Upper lobe of left lung (tissue), 6 donors: ENCODE data around the gene PRR30. TPM values are rescaled to one million over a fixed set of nuclear protein-coding genes. Genes with fewer than 3 reads are reported as not detected.
A peak's percentile ranks its signal among the peaks of the same experiment; 100 is the strongest.
"Not testable (repeated sequence)": the region's sequence is repeated elsewhere in the genome, so short reads cannot be mapped to it uniquely, and the experiment has no call there.

Source experiments
- ATAC-seq, 2 donors: fragments of 200-7000 bp; cut with Tn5 transposase; one replicate each; pipeline ENCODE4 v1.9.1; 2022; ENCODE audit warnings: mild to moderate bottlenecking in 2 of 2, moderate library complexity in 2 of 2; ENCODE audit not compliant: low FRiP score in 2 of 2
- DNase-seq, 2 donors: peaks; one replicate each; pipeline ENCODE4 v3.0.0-alpha.2; 2019 to 2020
- H3K27ac ChIP-seq, 4 donors: fragments of 200-600 bp; sonication (generic); one replicate each; pipeline ENCODE4 v1.5.1; 2016 to 2019
- H3K27me3 ChIP-seq, 4 donors: fragments of 200-600 bp; sonication (generic); one replicate each; pipeline ENCODE4 v1.5.1; 2017 to 2019
- H3K36me3 ChIP-seq, 4 donors: fragments of 200-600 bp; sonication (generic); one replicate each; pipeline ENCODE4 v1.5.1; 2016 to 2019
- H3K4me1 ChIP-seq, 4 donors: fragments of 200-600 bp; sonication (generic); one replicate each; pipeline ENCODE4 v1.5.1; 2018 to 2019
- H3K4me3 ChIP-seq, 4 donors: fragments of 200-600 bp; sonication (generic); one replicate each; pipeline ENCODE4 v1.5.1; 2017 to 2019; ENCODE audit warnings: mild to moderate bottlenecking in 2 of 4, moderate library complexity in 1 of 4
- H3K9me3 ChIP-seq, 4 donors: fragments of 200-600 bp; sonication (generic); one replicate each; pipeline ENCODE4 v1.5.1; 2018 to 2019
- EP300 ChIP-seq, 4 donors: sonication (generic); formaldehyde crosslinking; IDR thresholded peaks; one replicate each; pipeline ENCODE4 v1.5.1; 2017; ENCODE audit warnings: antibody characterized with exemption in 4 of 4, control low read depth in 2 of 4
- POLR2A ChIP-seq, 4 donors: fragments of 450-650 bp; IDR thresholded peaks; one replicate each; pipeline ENCODE4 v1.5.1; 2016 to 2017; ENCODE audit warnings: antibody characterized with exemption in 4 of 4, mild to moderate bottlenecking in 2 of 4
- POLR2AphosphoS5 ChIP-seq, 2 donors: sonication (generic); formaldehyde crosslinking; IDR thresholded peaks; one replicate each; pipeline ENCODE4 v1.5.1; 2017; ENCODE audit warnings: antibody characterized with exemption in 2 of 2
- WGBS, 2 donors: methylation state at CpG; one replicate each; pipeline ENCODE4 v1.1.5; 2017 to 2018; 5-methylcytosine and 5-hydroxymethylcytosine counted together
- total RNA-seq, 6 donors: library from RNA; depleted of rRNA in 4 of 6; stranded (reverse); fragments of >200 nt in 4 of 6; gene quantifications; one replicate each; pipeline versions ENCODE4 v1.1.0 to v1.2.1, GENCODE V29; 2016 to 2021
- TF ChIP-seq, protein P1 (sequence below), 6 experiments: fragments of 450-650 bp in 4 of 6; fragments of 200-600 bp in 2 of 6; sonication (generic) in 2 of 6; IDR thresholded peaks; one replicate each; pipeline ENCODE4 v1.5.1; 2016 to 2019; ENCODE audit warnings: antibody characterized with exemption in 6 of 6
- donor health status: DM: no; HTN: no; CAD: no; lungs with moderate emphysema.
- donor health status: DM: no; HTN: yes; CAD: no; lungs with severe emphysema.

PRR30 gene
- total RNA-seq, 6 donors from 2014 or later = not detected

DNA sequence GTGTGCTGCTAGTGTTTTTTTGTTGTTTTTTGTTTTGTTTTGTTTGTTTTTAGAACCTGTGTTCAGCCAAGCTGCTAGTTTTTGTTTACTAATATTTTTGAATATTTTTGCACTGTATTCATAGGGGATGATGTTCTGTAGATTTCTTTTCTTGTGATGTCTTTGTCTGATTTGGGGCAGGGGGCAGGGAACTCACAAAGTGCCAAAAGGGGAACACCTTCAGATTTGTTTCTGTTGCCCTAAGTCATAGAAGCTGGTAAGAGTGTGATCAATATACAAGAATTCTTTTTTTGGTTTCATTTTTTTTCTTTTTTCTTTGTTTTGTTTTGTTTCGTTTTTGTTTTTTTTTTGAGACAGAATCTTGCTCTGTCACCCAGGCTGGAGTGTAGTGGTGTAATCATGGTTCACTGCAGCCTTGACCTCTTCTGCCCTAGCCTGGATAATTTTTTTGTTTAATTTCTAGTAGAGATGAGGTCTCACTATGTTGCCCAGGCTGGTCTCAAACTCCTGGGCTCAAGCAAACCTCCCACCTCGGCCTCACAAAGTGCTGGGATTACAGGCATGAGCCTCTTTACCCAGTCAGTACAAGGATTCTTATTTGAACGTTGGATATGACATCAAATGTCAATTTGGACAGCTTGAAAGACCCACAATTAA lies 40.3 kb upstream of the PRR30 start:
- no peaks in the 10 kb centered on the region for H3K36me3 ChIP-seq
- TF ChIP-seq POLR2AphosphoS5 (IDR thresholded peaks at IDR 0.05) = no peak
- TF ChIP-seq, protein P1, sequence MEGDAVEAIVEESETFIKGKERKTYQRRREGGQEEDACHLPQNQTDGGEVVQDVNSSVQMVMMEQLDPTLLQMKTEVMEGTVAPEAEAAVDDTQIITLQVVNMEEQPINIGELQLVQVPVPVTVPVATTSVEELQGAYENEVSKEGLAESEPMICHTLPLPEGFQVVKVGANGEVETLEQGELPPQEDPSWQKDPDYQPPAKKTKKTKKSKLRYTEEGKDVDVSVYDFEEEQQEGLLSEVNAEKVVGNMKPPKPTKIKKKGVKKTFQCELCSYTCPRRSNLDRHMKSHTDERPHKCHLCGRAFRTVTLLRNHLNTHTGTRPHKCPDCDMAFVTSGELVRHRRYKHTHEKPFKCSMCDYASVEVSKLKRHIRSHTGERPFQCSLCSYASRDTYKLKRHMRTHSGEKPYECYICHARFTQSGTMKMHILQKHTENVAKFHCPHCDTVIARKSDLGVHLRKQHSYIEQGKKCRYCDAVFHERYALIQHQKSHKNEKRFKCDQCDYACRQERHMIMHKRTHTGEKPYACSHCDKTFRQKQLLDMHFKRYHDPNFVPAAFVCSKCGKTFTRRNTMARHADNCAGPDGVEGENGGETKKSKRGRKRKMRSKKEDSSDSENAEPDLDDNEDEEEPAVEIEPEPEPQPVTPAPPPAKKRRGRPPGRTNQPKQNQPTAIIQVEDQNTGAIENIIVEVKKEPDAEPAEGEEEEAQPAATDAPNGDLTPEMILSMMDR (IDR thresholded peaks at IDR 0.05) = no peak
- no peak for TF ChIP-seq POLR2A (IDR thresholded peaks at IDR 0.05)
- no peak for TF ChIP-seq EP300 (IDR thresholded peaks at IDR 0.05)
- no peak overlapping the region for H3K4me3 ChIP-seq
- WGBS, 2 donors = 57 to 68% methylated on average over 3 of the region's 3 CpGs
- DNase-seq (no peak), ATAC-seq (no peak)
- H3K27me3 ChIP-seq = no peaks in the 10 kb centered on the region
- H3K4me1 ChIP-seq = peaks cover 0 to 10% (median 0%) of the 10 kb centered on the region in 4 donors
- no peak overlapping the region for H3K27ac ChIP-seq
- H3K9me3 ChIP-seq = no peaks in the 10 kb centered on the region

DNA sequence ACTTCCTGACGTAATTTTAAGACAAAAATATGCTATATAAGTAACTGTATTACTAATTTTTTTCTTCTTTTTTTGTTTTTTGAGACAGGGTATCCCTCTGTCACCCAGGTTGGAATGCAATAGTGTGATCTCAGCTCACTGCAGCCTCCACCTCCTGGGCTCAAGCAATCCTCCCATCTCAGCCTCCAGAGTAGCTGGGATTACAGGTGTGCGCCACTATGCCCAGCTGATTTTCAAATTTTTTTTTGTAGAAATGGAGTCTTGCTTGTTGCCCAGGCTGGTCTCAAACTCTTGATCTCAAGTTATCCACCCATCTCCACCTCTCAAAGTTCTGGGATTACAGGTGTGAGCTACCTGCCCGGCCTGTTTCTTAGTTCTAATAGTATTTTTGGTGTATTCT lies 39.3 kb upstream of the PRR30 start:
- DNase-seq = no peak
- WGBS, 2 donors = 83 to 89% methylated on average over 3 of the region's 3 CpGs
- no peaks in the 10 kb centered on the region for H3K27me3 ChIP-seq
- TF ChIP-seq POLR2A (IDR thresholded peaks at IDR 0.05) = no peak
- no peak for TF ChIP-seq EP300 (IDR thresholded peaks at IDR 0.05)
- TF ChIP-seq, protein P1 (IDR thresholded peaks at IDR 0.05) = no peak
- TF ChIP-seq POLR2AphosphoS5 (IDR thresholded peaks at IDR 0.05) = no peak
- H3K9me3 ChIP-seq = no peaks in the 10 kb centered on the region
- peaks cover 0 to 8% (median 0%) of the 10 kb centered on the region in 4 donors for H3K4me1 ChIP-seq
- ATAC-seq = no peak
- no peak overlapping the region for H3K4me3 ChIP-seq
- no peaks in the 10 kb centered on the region for H3K36me3 ChIP-seq
- H3K27ac ChIP-seq = no peak overlapping the region

DNA sequence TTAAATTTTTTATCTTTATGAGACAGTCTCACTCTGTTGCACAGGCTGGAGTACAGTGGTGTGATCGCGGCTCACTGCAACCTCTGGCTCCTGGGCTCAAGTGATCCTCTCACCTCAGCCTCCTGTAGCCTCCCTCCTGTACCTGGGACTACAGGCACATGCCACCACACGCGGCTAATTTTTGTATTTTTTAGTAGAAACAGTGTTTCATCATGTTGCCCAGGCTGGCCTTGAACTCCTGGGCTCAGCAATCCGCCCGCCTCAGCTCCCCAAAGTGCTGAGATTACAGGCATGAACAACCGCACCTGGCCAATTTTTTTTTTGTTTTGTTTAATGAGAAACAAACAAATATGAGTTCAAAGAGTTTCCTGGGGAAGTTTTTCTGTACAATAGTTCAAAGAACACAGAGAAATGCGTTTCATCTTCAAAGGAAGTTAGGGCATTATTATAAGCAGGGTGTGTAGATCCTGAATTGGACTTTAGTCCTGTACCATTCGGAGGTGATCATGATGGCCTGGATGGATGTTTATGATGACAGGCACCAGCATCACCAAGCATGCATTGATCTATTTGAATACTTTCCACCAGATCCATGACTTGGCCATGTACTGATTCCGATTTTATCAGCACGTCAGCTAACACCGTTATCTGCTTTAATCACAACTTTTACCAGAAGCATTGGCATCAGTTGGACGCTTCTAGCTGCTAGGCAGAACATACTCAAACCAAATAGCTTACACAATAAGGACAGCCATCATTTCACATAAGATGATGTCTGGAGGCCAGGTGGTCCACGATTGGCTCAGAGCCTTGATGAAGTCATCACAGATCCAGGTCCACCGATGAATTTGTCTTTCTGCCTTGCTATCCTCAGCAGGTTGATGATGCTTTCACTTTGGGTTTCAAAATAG lies 38.5 kb upstream of the PRR30 start:
- TF ChIP-seq POLR2A (IDR thresholded peaks at IDR 0.05) = no peak
- no peak for ATAC-seq
- Histone ChIP-seq H3K27me3 (no peaks in the 10 kb centered on the region), H3K9me3 (no peaks in the 10 kb centered on the region), H3K4me3 (no peak overlapping the region), H3K36me3 (no peaks in the 10 kb centered on the region), H3K4me1 (peaks cover 0 to 8% (median 0%) of the 10 kb centered on the region in 4 donors), H3K27ac (no peak overlapping the region)
- DNase-seq = no peak
- 76 to 80% methylated on average over 15 of the region's 15 CpGs for WGBS, 2 donors

DNA sequence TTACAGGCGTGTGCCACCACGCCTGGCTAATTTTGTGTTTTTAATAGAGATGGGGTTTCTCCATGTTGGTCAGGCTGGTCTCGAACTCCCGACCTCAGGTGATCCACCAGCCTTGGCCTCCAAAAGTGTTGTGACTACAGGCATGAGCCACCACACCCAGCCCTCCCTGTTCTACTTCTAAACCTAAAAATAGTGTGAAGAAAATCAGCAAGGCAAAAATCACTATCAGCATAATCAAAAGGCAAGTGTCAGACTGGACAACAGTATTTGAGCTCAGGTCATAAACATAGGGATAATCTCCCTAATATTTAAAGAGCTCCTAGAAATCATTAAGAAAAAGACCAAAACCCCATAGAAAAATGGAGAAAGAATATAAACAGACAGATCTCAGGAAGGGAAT lies 36.6 kb upstream of the PRR30 start:
- ATAC-seq = not testable (repeated sequence)

DNA sequence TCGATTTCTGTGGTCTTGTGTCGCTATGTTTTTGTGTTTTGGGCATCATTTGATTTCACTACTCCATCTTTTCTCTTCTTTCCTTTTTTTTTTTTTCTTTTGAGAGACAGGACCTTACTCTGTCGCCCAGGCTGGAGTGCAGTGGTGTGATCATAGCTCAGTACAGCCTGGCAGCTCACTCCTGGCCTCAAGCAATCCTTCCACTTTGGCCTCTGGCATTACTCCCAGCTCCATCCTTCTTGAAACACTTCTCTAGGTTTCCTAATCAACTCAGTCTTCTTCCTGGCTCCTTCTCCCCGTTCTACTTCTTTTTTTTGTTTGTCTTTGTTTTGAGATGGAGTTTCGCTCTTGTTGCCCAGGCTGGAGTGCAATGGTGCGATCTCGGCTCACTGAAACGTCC lies 36.1 kb upstream of the PRR30 start:
- no peaks in the 10 kb centered on the region for H3K27me3 ChIP-seq
- DNase-seq (peak in 1 of 2 donors; percentile 70), ATAC-seq (no peak)
- H3K4me3 ChIP-seq = no peak overlapping the region
- TF ChIP-seq POLR2A (IDR thresholded peaks at IDR 0.05) (no peak), EP300 (IDR thresholded peaks at IDR 0.05) (no peak), POLR2AphosphoS5 (IDR thresholded peaks at IDR 0.05) (no peak)
- TF ChIP-seq, protein P1 (IDR thresholded peaks at IDR 0.05) = no peak
- H3K27ac ChIP-seq = no peak overlapping the region
- H3K4me1 ChIP-seq = peaks cover 0 to 9% (median 2%) of the 10 kb centered on the region in 4 donors
- 43 to 46% methylated on average over 8 of the region's 8 CpGs for WGBS, 2 donors
- H3K9me3 ChIP-seq = no peaks in the 10 kb centered on the region
- no peaks in the 10 kb centered on the region for H3K36me3 ChIP-seq

More for the DNA sequence above, 36.6 kb upstream of the PRR30 start:
- not testable (repeated sequence) for H3K9me3 ChIP-seq, H3K27ac ChIP-seq, H3K4me3 ChIP-seq, H3K27me3 ChIP-seq, H3K4me1 ChIP-seq, DNase-seq, H3K36me3 ChIP-seq
- 87 to 89% methylated on average over 4 of the region's 4 CpGs for WGBS, 2 donors
